Right ventricle myocardium superior (tissue), 1 donor: ENCODE data around the gene IQSEC1. TPM values are rescaled to one million over a fixed set of nuclear protein-coding genes. Genes with fewer than 3 reads are reported as not detected.

Experiments
- ATAC-seq: fragments of 200-7000 bp; cut with Tn5 transposase; one replicate; pipeline ENCODE4 v1.9.1; 2020; ENCODE audit warnings: mild to moderate bottlenecking; ENCODE audit not compliant: poor library complexity
- DNase-seq: peaks from one replicate; pipeline ENCODE4 v3.0.0-alpha.2; 2020
- intact Hi-C: fragments of 100-400 bp; cut with DNase I; formaldehyde crosslinking; loops from one replicate; pipeline ENCODE4 v1.11.2; 2022
- total RNA-seq: library from RNA; stranded (reverse); fragmentation: NEBNext Ultra II Directional; extraction: Animal tissue kit (Norgen Biotek cat#: 25700); gene quantifications from one replicate; pipeline ENCODE4 v1.2.1, GENCODE V29; 2021
- donor health status: DM: no; HTN: yes; CAD: no; lungs with severe emphysema.

IQSEC1 gene
- total RNA-seq, 1 donor from 2014 or later: 78.6 TPM

- intact Hi-C loops: loop anchor here (5.0 kb wide), 2 partner anchors 360 to 555 kb away; no protein-coding TSS in a partner anchor
- ATAC-seq (peak; percentile 89), DNase-seq (peak; percentile 92)
Observed at GRCh38 chr3:13091898-13092611, 18.8 kb upstream of the IQSEC1 start.

DNA sequence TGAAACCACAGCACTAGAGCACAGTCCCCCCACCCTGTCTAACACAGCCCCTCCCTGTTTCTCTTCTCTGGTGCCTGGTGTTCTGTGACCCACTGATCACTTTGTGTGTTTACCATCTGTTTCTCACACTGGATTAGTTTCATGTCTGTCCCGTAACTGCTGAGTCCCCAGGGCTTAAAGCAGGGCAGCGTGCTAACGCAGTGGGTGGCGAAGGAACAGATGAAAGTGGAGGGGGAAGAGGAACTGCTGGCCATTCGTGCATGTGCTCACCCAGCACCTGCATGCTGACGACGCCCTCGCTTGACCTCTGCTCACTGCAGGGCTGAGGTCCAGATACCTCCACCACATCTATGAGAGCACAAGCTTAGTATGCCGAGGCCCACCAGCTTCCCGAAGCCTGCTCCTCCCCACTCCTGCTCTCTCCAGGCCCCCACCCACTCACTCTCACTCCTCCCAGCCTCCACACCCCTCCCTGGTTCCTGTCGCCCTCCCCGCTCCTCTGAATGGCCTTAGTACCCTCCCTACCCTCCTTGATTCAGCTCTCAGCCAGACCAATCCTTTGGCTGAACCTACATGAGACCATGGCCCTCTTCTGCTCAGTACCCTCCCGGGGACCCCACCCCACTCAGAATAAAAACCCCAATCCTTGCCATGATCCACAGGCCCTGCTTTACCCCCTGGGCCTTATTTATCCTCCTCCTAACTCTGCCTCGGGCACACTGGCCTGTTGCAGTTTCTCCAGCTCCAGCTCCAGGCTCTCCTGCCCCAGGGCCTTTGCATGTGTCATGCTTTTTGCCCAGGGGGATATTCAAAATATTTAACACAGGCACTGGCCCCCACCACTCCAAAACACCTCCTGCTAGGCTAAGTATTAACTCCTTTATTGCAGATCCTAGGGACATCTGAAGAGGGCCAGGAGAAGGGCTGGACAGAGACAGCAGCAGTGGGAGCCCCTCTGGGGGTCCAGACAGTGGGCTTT lies 15.1 kb upstream of the IQSEC1 start:
- DNase-seq (no peak), ATAC-seq (no peak)

GRCh38 chr3:13087320-13087990 lies 14.2 kb upstream of the IQSEC1 start:
- ATAC-seq (no peak), DNase-seq (no peak)
- intact Hi-C loops: no loop called here

More for the DNA sequence above, 15.1 kb upstream of the IQSEC1 start:
- intact Hi-C loops: no loop called here

- intact Hi-C loops: no loop called here
- no peak for ATAC-seq
- no peak for DNase-seq
Observed at GRCh38 chr3:13086531-13086981, 13.3 kb upstream of the IQSEC1 start.

GRCh38 chr3:13085846-13086179 lies 12.6 kb upstream of the IQSEC1 start:
- DNase-seq (no peak), ATAC-seq (no peak)
- intact Hi-C loops: no loop called here

DNA sequence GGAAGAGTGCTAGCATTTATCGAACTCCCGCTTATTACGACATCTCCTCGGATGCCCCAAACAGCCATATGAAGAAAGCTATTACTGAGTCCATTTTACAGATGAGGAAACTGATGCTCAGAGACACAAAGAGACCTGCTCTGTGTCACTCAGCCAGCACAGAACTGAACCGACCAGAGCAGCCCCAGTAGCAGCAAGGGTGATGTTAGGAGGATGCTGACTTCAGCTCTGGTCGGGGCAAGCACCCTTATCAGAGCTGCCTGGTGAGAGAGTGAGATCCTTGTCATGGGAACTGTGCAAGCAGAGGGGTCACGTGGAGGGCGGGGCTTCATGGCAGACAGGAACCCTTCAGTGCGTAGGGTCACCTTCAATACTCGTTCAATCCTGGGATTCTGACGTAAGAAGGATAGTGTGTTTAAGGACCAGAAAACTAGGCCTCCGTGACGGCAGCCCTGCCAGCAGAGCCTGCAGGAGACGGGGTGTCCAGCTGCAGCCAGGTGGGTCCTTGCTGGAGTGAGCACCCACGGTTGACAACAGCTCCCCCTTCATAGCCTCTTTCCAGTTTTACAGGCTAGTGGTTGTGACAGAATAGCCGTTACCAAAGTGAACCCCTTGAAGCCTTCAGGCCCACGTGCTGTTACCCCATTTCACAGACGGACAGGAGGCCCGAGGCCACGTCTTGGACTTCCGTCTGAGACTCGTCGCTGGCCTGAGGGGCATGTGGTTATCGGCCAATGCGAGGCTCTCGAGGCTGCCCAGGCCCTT lies 12.0 kb upstream of the IQSEC1 start:
- no peak for ATAC-seq
- intact Hi-C loops: no loop called here
- DNase-seq: no peak

GRCh38 chr3:13083898-13084297 lies 10.7 kb upstream of the IQSEC1 start:
- intact Hi-C loops: no loop called here
- DNase-seq: no peak
- no peak for ATAC-seq

GRCh38 chr3:13083254-13083653 lies 10.0 kb upstream of the IQSEC1 start:
- ATAC-seq (no peak), DNase-seq (no peak)
- intact Hi-C loops: no loop called here

GRCh38 chr3:13082677-13083076 lies 9.4 kb upstream of the IQSEC1 start:
- intact Hi-C loops: no loop called here
- DNase-seq: no peak
- ATAC-seq: no peak

- intact Hi-C loops: no loop called here
- ATAC-seq (peak; percentile 69), DNase-seq (peak; percentile 64)
Observed at GRCh38 chr3:13081603-13082360, 8.6 kb upstream of the IQSEC1 start.

GRCh38 chr3:13080591-13080990 lies 7.4 kb upstream of the IQSEC1 start:
- DNase-seq: peak; percentile 87
- peak; percentile 47 for ATAC-seq
- intact Hi-C loops: no loop called here

DNA sequence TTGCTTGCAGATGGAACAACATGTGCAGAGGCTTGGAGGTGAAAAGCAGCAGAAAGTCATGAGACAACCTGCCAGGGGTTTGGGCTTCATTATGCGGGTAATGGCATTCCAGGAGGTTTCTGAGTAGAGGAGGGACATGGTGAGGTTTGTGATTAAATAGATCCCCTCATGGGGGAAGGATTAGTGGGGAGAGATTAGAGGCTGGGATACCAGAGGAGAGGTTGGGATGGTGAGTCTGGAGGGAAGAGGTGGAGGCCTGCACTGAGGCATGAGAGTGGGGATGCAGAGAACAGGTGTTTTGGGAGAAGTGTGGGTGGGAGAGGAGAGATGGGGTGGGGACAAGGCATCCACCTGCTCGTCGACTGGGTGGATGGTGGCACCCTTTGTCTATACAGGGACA lies 6.8 kb upstream of the IQSEC1 start:
- intact Hi-C loops: no loop called here
- no peak for DNase-seq
- ATAC-seq: no peak

- DNase-seq: no peak
- intact Hi-C loops: no loop called here
Observed at GRCh38 chr3:13079510-13079909, 6.3 kb upstream of the IQSEC1 start.

DNA sequence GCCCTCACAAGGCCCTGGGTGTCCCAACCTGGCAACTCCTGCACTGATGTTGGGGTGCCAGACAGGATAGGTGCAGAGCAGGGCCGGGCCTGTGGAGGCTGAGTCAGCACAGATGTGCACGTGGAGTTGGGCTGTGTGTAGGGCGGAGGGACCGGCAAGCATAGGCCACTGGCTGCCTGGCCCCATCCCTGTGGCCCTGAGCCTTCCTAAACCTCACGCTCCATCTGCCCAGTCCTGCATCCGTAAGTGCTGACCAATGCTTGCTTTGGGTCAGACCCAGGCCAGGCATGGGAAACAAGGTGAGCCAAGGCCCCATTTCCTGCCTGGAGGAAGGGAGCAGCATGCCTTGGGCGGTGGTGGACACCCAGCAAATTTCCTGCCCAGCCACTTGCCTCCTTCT lies 5.8 kb upstream of the IQSEC1 start:
- DNase-seq (no peak), ATAC-seq (no peak)
- intact Hi-C loops: no loop called here

More at GRCh38 chr3:13079510-13079909, 6.3 kb upstream of the IQSEC1 start:
- no peak for ATAC-seq

DNA sequence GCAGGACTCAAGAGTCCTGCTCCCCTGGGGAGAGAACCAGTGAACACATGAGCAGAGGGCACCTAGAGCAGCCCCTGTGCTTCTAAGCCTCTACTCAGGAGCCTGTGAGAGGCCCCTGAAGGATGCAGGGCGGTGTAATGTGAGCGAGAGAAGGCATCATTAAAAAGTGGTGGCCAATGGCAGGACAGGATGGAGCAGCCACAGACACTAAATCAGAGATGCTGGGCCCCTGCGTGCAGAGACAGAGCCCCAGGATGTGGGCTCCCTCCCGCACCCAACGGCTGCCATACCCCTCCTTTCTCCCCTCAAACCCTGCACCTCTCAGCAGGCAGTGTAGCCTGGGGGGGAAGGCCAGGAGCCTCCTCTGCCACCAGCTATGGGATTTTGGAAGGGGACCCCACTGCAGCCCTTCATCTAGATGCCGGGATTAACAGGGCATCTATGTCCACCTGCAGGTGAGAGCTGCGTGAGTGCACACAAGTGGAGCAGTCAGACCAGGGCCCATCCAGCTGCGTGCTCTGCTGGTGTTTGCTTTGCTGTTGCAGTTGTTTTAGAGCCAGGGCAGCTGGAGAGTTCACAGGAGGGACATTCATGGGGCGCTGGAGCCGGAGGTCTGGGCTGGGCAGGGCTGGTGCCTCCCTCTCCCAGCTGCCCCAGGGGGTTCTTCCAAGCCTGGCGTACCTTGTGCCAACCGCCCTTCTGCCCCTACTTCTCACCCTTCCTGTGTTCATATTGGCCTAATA lies 5.1 kb upstream of the IQSEC1 start:
- intact Hi-C loops: no loop called here
- DNase-seq (no peak), ATAC-seq (no peak)

- DNase-seq (peak; percentile 85), ATAC-seq (peak; percentile 64)
- intact Hi-C loops: no loop called here
Observed at GRCh38 chr3:13077431-13078162, 4.4 kb upstream of the IQSEC1 start.
